ENCODE results near the gene UMAD1.
"Not testable (repeated sequence)": the region's sequence is repeated elsewhere in the genome, so short reads cannot be mapped to it uniquely, and the experiment has no call there.

UMAD1 gene

DNA sequence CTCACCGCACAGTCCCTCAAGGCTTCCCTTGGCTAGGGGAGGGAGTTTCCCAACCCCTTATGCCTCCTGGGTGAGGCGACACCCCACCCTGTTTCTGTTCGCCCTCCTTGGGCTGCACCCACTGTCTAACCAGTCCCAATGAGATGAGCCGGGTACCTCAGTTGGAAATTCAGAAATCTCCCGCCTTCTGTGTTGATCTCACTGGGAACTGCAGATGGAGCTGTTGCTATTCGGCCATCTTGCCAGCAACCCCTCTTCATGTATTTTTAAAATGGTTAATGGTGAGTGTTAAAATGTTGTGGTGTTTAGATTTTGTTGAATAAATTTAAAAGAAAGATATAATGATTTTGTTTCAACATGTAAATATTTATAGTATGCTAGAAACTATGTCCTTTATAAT is 22.0 kb downstream of the UMAD1 start:
- Histone ChIP-seq H3K4me1 (ENCODE audit: insufficient read depth, low read length) (no peaks in the 10 kb centered on the region), H3K9me3 (ENCODE audit: low read length) (no peaks in the 10 kb centered on the region), H2AFZ (ENCODE audit: low read depth, low read length) (no peak overlapping the region), H3K27me3 (ENCODE audit: insufficient read depth, low read length) (no peaks in the 10 kb centered on the region), H3K36me3 (ENCODE audit: insufficient read depth, low read length) (no peaks in the 10 kb centered on the region), H3K4me3 (ENCODE audit: low read length) (no peak overlapping the region)

DNA sequence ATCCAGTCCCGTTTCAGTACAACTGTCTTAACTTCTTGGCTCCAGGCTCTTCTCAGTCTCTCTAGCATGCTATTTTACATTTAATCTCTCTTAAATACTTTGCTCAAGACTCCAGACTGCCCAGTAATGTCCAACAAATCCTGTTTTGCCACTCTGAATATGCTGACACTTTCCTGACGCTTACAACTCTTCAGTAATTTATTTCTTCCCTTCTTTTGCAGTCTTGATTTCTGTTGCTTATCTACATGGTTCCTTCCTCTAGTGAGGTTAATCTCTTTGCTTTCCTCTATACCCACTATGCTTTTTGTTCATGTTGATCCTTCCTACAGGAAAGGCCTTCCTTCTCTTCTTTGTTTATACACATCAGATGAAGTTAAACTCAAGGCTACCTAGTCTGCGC is 23.7 kb downstream of the UMAD1 start:
- Histone ChIP-seq H3K27me3 (ENCODE audit: insufficient read depth, low read length) (no peaks in the 10 kb centered on the region), H3K9me3 (ENCODE audit: low read length) (peaks cover 2% of the 10 kb centered on the region), H2AFZ (ENCODE audit: low read depth, low read length) (no peak overlapping the region), H3K4me1 (ENCODE audit: insufficient read depth, low read length) (no peaks in the 10 kb centered on the region), H3K36me3 (ENCODE audit: insufficient read depth, low read length) (no peaks in the 10 kb centered on the region), H3K4me3 (ENCODE audit: low read length) (no peak overlapping the region)

DNA sequence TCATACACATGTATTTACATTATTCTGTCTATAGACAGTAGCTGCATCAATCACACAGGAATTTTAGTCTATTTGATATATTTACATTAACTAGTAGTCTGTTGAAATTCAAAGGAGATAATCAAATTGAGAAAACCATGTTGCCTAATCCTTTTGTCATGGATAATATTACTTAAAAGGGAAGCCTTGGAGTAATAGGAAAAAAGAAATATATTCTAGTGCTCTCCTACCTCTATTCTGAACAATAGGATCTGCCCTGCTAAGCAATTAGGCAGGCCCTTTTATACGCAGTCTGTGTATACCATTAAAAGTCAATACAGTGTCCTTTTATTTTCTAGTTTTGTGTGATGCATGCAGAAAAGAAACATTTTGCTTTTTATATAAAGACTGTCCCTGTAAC is 24.5 kb downstream of the UMAD1 start:
- Histone ChIP-seq H3K27me3 (ENCODE audit: insufficient read depth, low read length) (no peaks in the 10 kb centered on the region), H3K36me3 (ENCODE audit: insufficient read depth, low read length) (no peaks in the 10 kb centered on the region)

DNA sequence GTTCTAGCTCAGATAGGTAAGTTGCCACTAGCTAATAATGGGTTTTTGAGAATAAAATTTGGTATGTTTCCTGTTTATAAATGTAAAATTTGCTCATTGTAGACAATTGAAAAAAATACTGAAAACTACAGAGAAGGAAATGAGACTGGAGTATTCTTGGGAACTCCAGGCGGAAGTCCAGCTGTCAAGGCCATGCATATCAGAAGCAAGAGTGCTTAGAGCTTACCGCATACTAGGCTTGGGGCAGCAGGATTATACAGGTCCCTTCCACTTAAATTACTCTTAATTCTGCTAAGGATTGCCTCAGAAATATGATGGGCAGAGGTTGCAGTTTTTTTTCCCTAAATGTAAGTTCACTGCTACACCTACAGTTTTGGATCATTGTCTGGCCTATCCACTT is 26.6 kb downstream of the UMAD1 start:
- Histone ChIP-seq H2AFZ (ENCODE audit: low read depth, low read length) (no peak overlapping the region), H3K4me3 (ENCODE audit: low read length) (no peak overlapping the region), H3K4me1 (ENCODE audit: insufficient read depth, low read length) (no peaks in the 10 kb centered on the region), H3K9me3 (ENCODE audit: low read length) (peaks cover 2% of the 10 kb centered on the region), H3K27me3 (ENCODE audit: insufficient read depth, low read length) (no peaks in the 10 kb centered on the region), H3K36me3 (ENCODE audit: insufficient read depth, low read length) (no peaks in the 10 kb centered on the region)

More for the DNA sequence above, 24.5 kb downstream of the UMAD1 start:
- no peaks in the 10 kb centered on the region for H3K4me1 ChIP-seq (ENCODE audit: insufficient read depth, low read length)
- no peak overlapping the region for H3K4me3 ChIP-seq (ENCODE audit: low read length)
- H2AFZ ChIP-seq (ENCODE audit: low read depth, low read length) = no peak overlapping the region
- peaks cover 2% of the 10 kb centered on the region for H3K9me3 ChIP-seq (ENCODE audit: low read length)

DNA sequence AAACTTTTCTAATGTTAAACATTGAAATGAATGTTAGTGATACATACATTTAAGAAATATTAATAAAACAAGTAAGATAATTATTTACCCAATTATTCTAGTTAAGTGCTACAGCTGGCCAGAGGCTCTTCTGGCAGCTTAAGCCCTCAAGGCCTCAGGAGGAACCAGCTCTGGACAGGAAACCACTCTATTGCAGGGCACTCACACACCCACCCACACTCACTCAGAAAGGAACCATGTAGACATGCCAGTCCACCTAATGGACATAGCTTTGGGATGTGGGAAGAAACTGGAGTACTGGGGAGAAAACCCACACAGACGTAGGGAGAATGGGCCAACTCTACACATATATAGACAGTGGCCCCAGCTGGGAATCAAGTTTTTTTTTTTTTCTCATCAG is 28.2 kb downstream of the UMAD1 start:
- no peak overlapping the region for H3K4me3 ChIP-seq (ENCODE audit: low read length)
- no peaks in the 10 kb centered on the region for H3K36me3 ChIP-seq (ENCODE audit: insufficient read depth, low read length)
- no peaks in the 10 kb centered on the region for H3K27me3 ChIP-seq (ENCODE audit: insufficient read depth, low read length)
- no peak overlapping the region for H2AFZ ChIP-seq (ENCODE audit: low read depth, low read length)
- H3K9me3 ChIP-seq (ENCODE audit: low read length) = peaks cover 2% of the 10 kb centered on the region
- H3K4me1 ChIP-seq (ENCODE audit: insufficient read depth, low read length) = no peaks in the 10 kb centered on the region

DNA sequence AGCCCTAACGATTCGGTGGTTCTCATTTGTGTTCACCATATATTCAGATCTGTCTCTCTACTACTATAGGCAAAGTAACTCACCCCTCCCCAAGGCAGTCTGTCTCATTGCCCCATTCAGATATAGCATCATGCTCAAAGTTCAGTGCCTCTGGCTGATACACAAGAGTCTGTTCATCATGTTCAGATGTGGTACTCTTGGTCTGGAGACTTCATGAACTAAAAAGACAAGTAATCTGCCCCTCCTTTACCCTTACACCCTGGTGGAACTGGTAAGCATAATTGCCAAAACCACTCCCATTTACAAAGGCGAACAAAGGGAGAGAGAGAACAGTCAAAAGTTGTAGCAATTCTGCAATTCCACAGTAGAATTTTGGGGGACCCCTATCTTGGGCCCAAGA is 29.9 kb downstream of the UMAD1 start:
- Histone ChIP-seq H3K27me3 (ENCODE audit: insufficient read depth, low read length) (no peaks in the 10 kb centered on the region), H2AFZ (ENCODE audit: low read depth, low read length) (no peak overlapping the region), H3K9me3 (ENCODE audit: low read length) (peaks cover 2% of the 10 kb centered on the region), H3K36me3 (ENCODE audit: insufficient read depth, low read length) (no peaks in the 10 kb centered on the region), H3K4me1 (ENCODE audit: insufficient read depth, low read length) (no peaks in the 10 kb centered on the region), H3K4me3 (ENCODE audit: low read length) (no peak overlapping the region)

DNA sequence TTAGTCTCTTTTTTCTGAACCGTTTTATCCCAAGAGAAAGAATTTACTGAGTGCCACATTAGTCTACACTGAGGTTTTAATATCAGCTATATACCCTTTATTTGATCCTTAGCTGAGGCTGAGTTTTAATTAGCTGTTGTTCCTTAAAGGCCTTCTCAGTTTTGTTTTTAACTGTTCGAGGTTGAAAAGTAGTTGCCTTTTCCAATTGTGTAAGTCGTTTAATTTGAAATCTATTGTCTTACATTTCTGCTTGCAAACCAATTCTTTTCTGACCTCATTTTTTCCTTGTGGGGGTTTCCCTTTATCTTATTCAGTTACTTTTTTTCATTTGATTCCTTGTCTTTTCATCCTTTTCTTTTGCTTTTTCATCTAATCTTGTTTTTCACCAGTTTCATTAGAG is 30.8 kb downstream of the UMAD1 start:
- Histone ChIP-seq H3K36me3 (ENCODE audit: insufficient read depth, low read length) (no peaks in the 10 kb centered on the region), H3K4me1 (ENCODE audit: insufficient read depth, low read length) (no peaks in the 10 kb centered on the region), H3K4me3 (ENCODE audit: low read length) (no peak overlapping the region), H3K9me3 (ENCODE audit: low read length) (peaks cover 2% of the 10 kb centered on the region), H3K27me3 (ENCODE audit: insufficient read depth, low read length) (no peaks in the 10 kb centered on the region), H2AFZ (ENCODE audit: low read depth, low read length) (no peak overlapping the region)

DNA sequence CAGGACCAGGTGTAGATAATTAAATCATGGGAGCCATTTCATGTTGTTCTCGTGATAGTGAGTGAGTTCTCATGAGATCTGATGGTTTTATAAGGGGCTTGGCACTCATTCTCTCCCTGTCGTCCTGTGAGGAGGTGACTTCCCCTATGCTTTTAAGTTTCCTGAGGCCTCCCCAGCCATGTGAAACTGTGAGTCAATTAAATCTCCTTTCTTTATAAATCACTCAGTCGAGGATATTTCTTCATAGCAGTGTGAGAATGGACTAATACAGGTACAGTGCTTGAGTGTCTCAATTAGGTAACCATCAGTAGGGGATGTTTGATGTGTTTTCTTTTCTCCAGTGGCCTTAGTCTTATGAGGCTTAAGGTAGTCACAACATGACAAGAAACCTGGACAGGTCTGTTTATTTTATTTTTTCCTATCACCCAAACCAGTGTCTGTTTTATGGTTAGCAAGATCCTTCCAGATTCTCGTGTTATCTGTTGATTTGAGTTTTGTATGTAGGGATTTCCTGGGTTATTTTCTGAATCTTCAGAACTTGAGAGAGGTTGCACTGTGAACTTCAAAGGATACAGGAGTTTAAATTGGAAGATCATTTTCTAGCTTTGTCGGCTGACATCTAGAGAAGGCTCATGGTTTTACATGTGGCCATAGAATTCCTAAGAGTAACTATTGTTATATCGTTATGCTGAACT is 32.1 kb downstream of the UMAD1 start:
- H3K4me3 ChIP-seq (ENCODE audit: low read length) = no peak overlapping the region
- H3K27me3 ChIP-seq (ENCODE audit: insufficient read depth, low read length) = no peaks in the 10 kb centered on the region
- peaks cover 2% of the 10 kb centered on the region for H3K9me3 ChIP-seq (ENCODE audit: low read length)
- H3K4me1 ChIP-seq (ENCODE audit: insufficient read depth, low read length) = no peaks in the 10 kb centered on the region
- H2AFZ ChIP-seq (ENCODE audit: low read depth, low read length) = no peak overlapping the region
- H3K36me3 ChIP-seq (ENCODE audit: insufficient read depth, low read length) = peaks cover 2% of the 10 kb centered on the region

DNA sequence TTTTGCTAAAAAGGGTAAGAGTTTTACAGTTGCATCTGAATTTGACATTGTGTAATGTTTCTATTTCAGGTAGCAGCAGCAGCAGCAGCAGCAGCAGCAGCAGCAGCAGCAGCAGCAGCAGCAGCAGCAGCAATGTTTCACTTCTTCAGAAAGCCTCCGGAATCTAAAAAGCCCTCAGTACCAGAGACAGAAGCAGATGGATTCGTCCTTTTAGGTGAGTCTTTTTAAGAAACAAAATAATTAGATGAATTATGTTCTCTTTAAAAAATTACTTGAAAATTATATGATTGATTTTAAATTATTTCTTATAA is 32.6 kb downstream of the UMAD1 start:
- H3K36me3 ChIP-seq (ENCODE audit: insufficient read depth, low read length) = peaks cover 2% of the 10 kb centered on the region
- no peaks in the 10 kb centered on the region for H3K27me3 ChIP-seq (ENCODE audit: insufficient read depth, low read length)
- no peaks in the 10 kb centered on the region for H3K4me1 ChIP-seq (ENCODE audit: insufficient read depth, low read length)
- peaks cover 4% of the 10 kb centered on the region for H3K9me3 ChIP-seq (ENCODE audit: low read length)
- no peak overlapping the region for H3K4me3 ChIP-seq (ENCODE audit: low read length)
- no peak overlapping the region for H2AFZ ChIP-seq (ENCODE audit: low read depth, low read length)

DNA sequence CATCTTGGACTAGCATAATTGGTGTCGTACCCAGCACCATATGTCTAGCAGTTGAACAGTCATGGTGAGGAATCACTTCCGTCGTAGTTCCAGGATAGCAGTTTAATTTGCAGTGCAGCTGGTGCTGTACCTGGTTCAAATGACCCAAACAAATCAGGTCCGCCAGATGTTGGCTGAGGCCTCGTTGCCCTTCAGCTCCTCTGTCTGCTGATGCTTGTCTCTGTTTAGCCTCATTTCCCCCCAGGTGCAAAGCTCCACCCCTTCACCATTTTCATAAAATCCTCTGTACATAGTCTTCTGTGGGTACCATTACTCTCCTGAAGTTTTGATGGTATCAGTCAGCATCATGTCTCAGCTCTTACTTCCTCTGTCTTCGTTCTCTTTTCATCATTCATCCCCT is 35.1 kb downstream of the UMAD1 start:
- Histone ChIP-seq H3K4me3 (ENCODE audit: low read length) (no peak overlapping the region), H3K9me3 (ENCODE audit: low read length) (peaks cover 2% of the 10 kb centered on the region), H2AFZ (ENCODE audit: low read depth, low read length) (no peak overlapping the region), H3K36me3 (ENCODE audit: insufficient read depth, low read length) (peaks cover 2% of the 10 kb centered on the region), H3K27me3 (ENCODE audit: insufficient read depth, low read length) (no peaks in the 10 kb centered on the region), H3K4me1 (ENCODE audit: insufficient read depth, low read length) (no peaks in the 10 kb centered on the region)

DNA sequence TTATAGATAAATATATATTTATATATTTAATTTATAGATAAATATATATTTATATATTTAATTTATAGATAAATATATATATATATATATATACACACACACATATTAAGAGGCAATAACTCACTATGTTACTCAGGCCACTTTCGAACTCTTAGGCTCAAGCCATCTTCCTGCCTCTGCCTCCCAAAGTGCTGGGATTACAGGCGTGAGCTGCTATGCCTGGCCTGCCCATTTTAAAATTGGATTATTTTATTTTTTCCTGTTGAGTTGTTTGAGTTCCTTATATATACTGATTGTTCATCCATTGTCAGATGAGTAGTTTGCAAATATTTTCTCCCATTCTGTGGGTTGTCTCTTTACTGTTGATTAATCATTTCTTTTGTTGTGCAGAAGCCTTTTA is 39.1 kb downstream of the UMAD1 start:
- H2AFZ ChIP-seq (ENCODE audit: low read depth, low read length); H3K27me3 ChIP-seq (ENCODE audit: insufficient read depth, low read length); H3K4me1 ChIP-seq (ENCODE audit: insufficient read depth, low read length); H3K4me3 ChIP-seq (ENCODE audit: low read length); H3K36me3 ChIP-seq (ENCODE audit: insufficient read depth, low read length); H3K9me3 ChIP-seq (ENCODE audit: low read length): not testable (repeated sequence)

DNA sequence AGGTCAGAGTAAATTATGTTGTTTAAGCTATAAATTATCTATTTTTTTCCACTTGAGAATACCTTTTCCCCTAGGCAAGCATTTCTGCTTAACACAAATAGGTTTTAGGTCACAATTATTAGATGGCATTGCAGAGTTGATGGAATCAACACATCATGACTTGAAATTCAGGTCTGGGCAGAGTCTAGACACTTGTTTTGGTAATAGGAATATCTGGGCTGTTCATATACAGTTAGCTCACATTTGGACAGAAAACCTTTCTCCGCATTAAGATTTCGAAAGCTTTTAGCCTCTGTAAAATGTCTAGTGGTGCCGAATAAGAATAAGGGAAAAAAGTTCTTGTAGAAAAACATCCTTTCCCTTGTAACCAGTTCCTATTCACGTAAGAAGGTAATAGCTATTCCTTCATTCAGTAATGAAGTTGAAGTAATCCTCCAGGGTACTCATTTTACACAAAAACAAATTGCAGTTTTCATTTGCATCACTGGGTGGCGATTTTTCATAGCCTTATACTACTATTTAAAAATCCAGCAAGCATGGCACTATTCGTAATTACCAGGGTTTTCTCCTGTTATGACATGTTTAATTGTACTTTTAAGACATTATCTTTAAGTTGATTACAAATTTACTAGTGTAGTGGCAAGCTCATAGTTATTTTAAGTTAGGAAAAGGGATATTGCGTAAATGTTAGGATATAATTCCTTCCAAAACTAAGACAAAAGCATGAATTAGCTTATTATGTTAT is 40.8 kb downstream of the UMAD1 start:
- peaks cover 4% of the 10 kb centered on the region for H3K4me1 ChIP-seq (ENCODE audit: insufficient read depth, low read length)
- no peaks in the 10 kb centered on the region for H3K27me3 ChIP-seq (ENCODE audit: insufficient read depth, low read length)
- peak overlapping the region; percentile 38 for H2AFZ ChIP-seq (ENCODE audit: low read depth, low read length)
- H3K36me3 ChIP-seq (ENCODE audit: insufficient read depth, low read length) = peaks cover 2% of the 10 kb centered on the region
- H3K9me3 ChIP-seq (ENCODE audit: low read length) = peaks cover 2% of the 10 kb centered on the region
- no peak overlapping the region for H3K4me3 ChIP-seq (ENCODE audit: low read length)

DNA sequence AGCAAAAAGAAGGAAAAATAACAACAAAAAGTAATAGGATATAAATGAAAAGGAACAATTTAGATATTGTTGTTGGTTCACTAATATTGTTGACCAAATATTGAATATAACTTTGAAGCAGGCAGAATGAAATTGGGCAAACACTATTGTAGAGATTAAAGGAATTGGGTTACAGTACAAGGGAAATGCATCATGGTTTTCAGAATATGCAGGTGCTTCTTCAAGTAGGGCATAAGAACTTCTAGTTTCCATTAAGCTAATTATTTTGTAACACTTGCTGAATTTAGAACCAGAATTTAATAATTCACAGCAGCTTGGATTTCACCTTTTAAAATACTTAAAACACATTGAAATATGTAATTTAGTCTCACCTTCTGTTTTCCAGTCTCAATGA is 41.4 kb downstream of the UMAD1 start:
- peaks cover 2% of the 10 kb centered on the region for H3K36me3 ChIP-seq (ENCODE audit: insufficient read depth, low read length)
- peaks cover 2% of the 10 kb centered on the region for H3K9me3 ChIP-seq (ENCODE audit: low read length)
- H3K27me3 ChIP-seq (ENCODE audit: insufficient read depth, low read length) = no peaks in the 10 kb centered on the region
- no peak overlapping the region for H3K4me3 ChIP-seq (ENCODE audit: low read length)
- H2AFZ ChIP-seq (ENCODE audit: low read depth, low read length) = peak overlapping the region; percentile 38
- peaks cover 10% of the 10 kb centered on the region for H3K4me1 ChIP-seq (ENCODE audit: insufficient read depth, low read length)

DNA sequence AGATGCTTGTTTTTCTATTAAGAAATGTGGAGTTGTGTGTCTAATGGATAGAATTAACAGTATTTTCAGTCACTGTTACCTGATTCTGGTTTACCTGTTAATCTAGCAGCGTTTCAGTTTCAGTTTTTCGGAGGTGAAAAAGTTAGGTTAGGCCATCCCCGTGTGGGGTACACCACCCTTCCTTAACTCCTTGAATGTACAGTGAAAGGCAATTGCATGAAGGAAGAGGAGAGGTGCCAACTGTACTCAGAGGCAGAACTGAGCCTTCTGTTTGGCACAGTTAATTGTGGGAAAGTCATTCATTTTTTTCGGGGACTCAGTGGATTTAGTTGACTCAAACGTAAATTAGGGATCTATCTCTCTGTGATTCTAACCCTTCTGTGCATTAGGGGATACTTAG is 42.3 kb downstream of the UMAD1 start:
- Histone ChIP-seq H2AFZ (ENCODE audit: low read depth, low read length) (no peak overlapping the region), H3K27me3 (ENCODE audit: insufficient read depth, low read length) (no peaks in the 10 kb centered on the region), H3K36me3 (ENCODE audit: insufficient read depth, low read length) (no peaks in the 10 kb centered on the region), H3K4me1 (ENCODE audit: insufficient read depth, low read length) (peaks cover 16% of the 10 kb centered on the region), H3K9me3 (ENCODE audit: low read length) (peaks cover 1% of the 10 kb centered on the region), H3K4me3 (ENCODE audit: low read length) (no peak overlapping the region)

Data from neuron (in vitro differentiated cells).